Endothelial cell of hepatic sinusoid (primary cell): Measurements from ENCODE around the gene BBS4.

ENCODE experiments used
- in situ Hi-C: cut with HindIII; loops from 2 replicates; pipeline ENCODE4 v1.10.0; 2017; ENCODE audit warnings: low sequenced_read_pairs

BBS4 gene

GRCh38 chr15:72760590-72761260 is 74.7 kb downstream of the BBS4 start:
- in situ Hi-C loops = loop anchor here (10.0 kb wide), 1 partner anchor 504 kb away; no protein-coding TSS in a partner anchor

GRCh38 chr15:72764656-72765055 is 78.6 kb downstream of the BBS4 start:
- in situ Hi-C loops = loop anchor here (10.0 kb wide), 1 partner anchor 500 kb away; no protein-coding TSS in a partner anchor

- in situ Hi-C loops = loop anchor here (10.0 kb wide), 1 partner anchor 499 kb away; no protein-coding TSS in a partner anchor
Observed at GRCh38 chr15:72766025-72766424, 80.0 kb downstream of the BBS4 start.

- in situ Hi-C loops = loop anchor here (10.0 kb wide), 1 partner anchor 498 kb away; no protein-coding TSS in a partner anchor
Observed at GRCh38 chr15:72766780-72767179, 80.8 kb downstream of the BBS4 start.

- in situ Hi-C loops = no loop called here
Observed at GRCh38 chr15:72770673-72771328, 84.8 kb downstream of the BBS4 start.

- in situ Hi-C loops = no loop called here
Observed at GRCh38 chr15:72771329-72771725, 85.3 kb downstream of the BBS4 start.

- in situ Hi-C loops = no loop called here
Observed at GRCh38 chr15:72774696-72775383, 88.8 kb downstream of the BBS4 start.

GRCh38 chr15:72778796-72779195 is 92.8 kb downstream of the BBS4 start:
- in situ Hi-C loops = no loop called here

GRCh38 chr15:72781631-72782030 is 95.6 kb downstream of the BBS4 start:
- in situ Hi-C loops = loop anchor here (10.0 kb wide), 1 partner anchor 293 kb away; no protein-coding TSS in a partner anchor

- in situ Hi-C loops = loop anchor here (10.0 kb wide), 1 partner anchor 292 kb away; no protein-coding TSS in a partner anchor
Observed at GRCh38 chr15:72782274-72783003, 96.4 kb downstream of the BBS4 start.

GRCh38 chr15:72783004-72783639 is 97.1 kb downstream of the BBS4 start:
- in situ Hi-C loops = loop anchor here (10.0 kb wide), 1 partner anchor 292 kb away; no protein-coding TSS in a partner anchor

- in situ Hi-C loops = loop anchor here (10.0 kb wide), 1 partner anchor 291 kb away; no protein-coding TSS in a partner anchor
Observed at GRCh38 chr15:72783640-72784455, 97.8 kb downstream of the BBS4 start, which contains the start of gene ADPGK. ADPGK (minus strand) TSS chr15:72783758; CDS start chr15:72783691, 67 bp downstream.

GRCh38 chr15:72784456-72784876 is 98.5 kb downstream of the BBS4 start:
- in situ Hi-C loops = loop anchor here (10.0 kb wide), 1 partner anchor 290 kb away; no protein-coding TSS in a partner anchor

- in situ Hi-C loops = loop anchor here (10.0 kb wide), 1 partner anchor 289 kb away; no protein-coding TSS in a partner anchor
Observed at GRCh38 chr15:72785432-72785831, 99.4 kb downstream of the BBS4 start.

- in situ Hi-C loops = loop anchor here (10.0 kb wide), 1 partner anchor 289 kb away; no protein-coding TSS in a partner anchor
Observed at GRCh38 chr15:72785841-72786240, 99.8 kb downstream of the BBS4 start.

GRCh38 chr15:72786242-72786641 is 100.2 kb downstream of the BBS4 start:
- in situ Hi-C loops = loop anchor here (10.0 kb wide), 1 partner anchor 289 kb away; no protein-coding TSS in a partner anchor

- in situ Hi-C loops = loop anchor here (10.0 kb wide), 1 partner anchor 288 kb away; no protein-coding TSS in a partner anchor
Observed at GRCh38 chr15:72786676-72787345, 100.8 kb downstream of the BBS4 start.

GRCh38 chr15:72787526-72787925 is 101.5 kb downstream of the BBS4 start:
- in situ Hi-C loops = loop anchor here (10.0 kb wide), 1 partner anchor 287 kb away; no protein-coding TSS in a partner anchor
